Muscle of back (tissue), 10 donors: ENCODE measurements around the gene PIK3C2B. TPM values are rescaled to one million over a fixed set of nuclear protein-coding genes. Genes with fewer than 3 reads are reported as not detected.

Experiments
- polyA plus RNA-seq, 10 donors: library from polyadenylated mRNA; unstranded; fragments of 120-200 nt; gene quantifications; one replicate each; pipeline ENCODE4 v1.2.1, GENCODE V29; 2013; ENCODE audit not compliant: insufficient read length in 10 of 10

Gene PIK3C2B
- polyA plus RNA-seq, 10 donors, result 20.5 to 36.7 (median 29.0) TPM

Other genes starting within 250 kb of the PIK3C2B start
- 1 to 10 TPM; 1.7 to 7.2 (median 2.8) TPM for gene PLEKHA6, start 134.9 kb downstream of the PIK3C2B start, polyA plus RNA-seq
- 10 to 100 TPM; 22.9 to 33.9 (median 29.4) TPM for gene PPP1R15B, start 83.0 kb downstream of the PIK3C2B start, polyA plus RNA-seq
- gene MDM4, start 21.6 kb upstream of the PIK3C2B start, polyA plus RNA-seq, result 10 to 100 TPM; 11.2 to 55.5 (median 22.1) TPM
- gene LRRN2, start 190.9 kb upstream of the PIK3C2B start, polyA plus RNA-seq, result 10 to 100 TPM in 1 of 10 donors, 1 to 10 TPM in 9; 4.3 to 10.4 (median 8.1) TPM